Activated T-cell treated with anti-CD3 and anti-CD28 coated beads for 1 hour (primary cell): ENCODE measurements around the gene TUBGCP2.

Experiments
- DNase-seq: peaks from one replicate; pipeline ENCODE4 v3.0.0-alpha.2; 2020; ENCODE audit warnings: low read depth

The TUBGCP2 gene

GRCh38 chr10:133278577-133279265 is 30.0 kb downstream of the TUBGCP2 start:
- no peak for DNase-seq

GRCh38 chr10:133277993-133278576 is 30.6 kb downstream of the TUBGCP2 start:
- DNase-seq: no peak

- no peak for DNase-seq
These were observed 31.2 kb downstream of the TUBGCP2 start for GRCh38 chr10:133277277-133277992.

GRCh38 chr10:133276435-133277201 is 32.1 kb downstream of the TUBGCP2 start, which contains the start of gene ADAM8:
ADAM8 (minus strand) TSS chr10:133276868; CDS start chr10:133276817, 51 bp downstream.
- peak; percentile 62 for DNase-seq

- DNase-seq: no peak
These were observed 32.6 kb downstream of the TUBGCP2 start for GRCh38 chr10:133276100-133276434.

- peak; percentile 47 for DNase-seq
These were observed 33.0 kb downstream of the TUBGCP2 start for GRCh38 chr10:133275684-133276092.

- DNase-seq: peak; percentile 62
These were observed 33.7 kb downstream of the TUBGCP2 start for GRCh38 chr10:133274751-133275683.

- DNase-seq: no peak
These were observed 35.0 kb downstream of the TUBGCP2 start for GRCh38 chr10:133273534-133274143.

- no peak for DNase-seq
These were observed 35.7 kb downstream of the TUBGCP2 start for GRCh38 chr10:133272964-133273420.

GRCh38 chr10:133272301-133272963 is 36.2 kb downstream of the TUBGCP2 start:
- DNase-seq: no peak

GRCh38 chr10:133271521-133272300 is 37.0 kb downstream of the TUBGCP2 start:
- DNase-seq: no peak

- no peak for DNase-seq
These were observed 37.8 kb downstream of the TUBGCP2 start for GRCh38 chr10:133270773-133271297.

GRCh38 chr10:133270204-133270603 is 38.5 kb downstream of the TUBGCP2 start:
- no peak for DNase-seq

GRCh38 chr10:133269367-133269766 is 39.3 kb downstream of the TUBGCP2 start:
- no peak for DNase-seq

GRCh38 chr10:133268532-133268931 is 40.1 kb downstream of the TUBGCP2 start:
- DNase-seq: no peak

GRCh38 chr10:133267829-133268228 is 40.8 kb downstream of the TUBGCP2 start:
- DNase-seq: no peak

GRCh38 chr10:133267293-133267692 is 41.4 kb downstream of the TUBGCP2 start:
- no peak for DNase-seq

GRCh38 chr10:133266056-133266795 is 42.4 kb downstream of the TUBGCP2 start:
- no peak for DNase-seq
